Left ventricle myocardium superior (tissue), 1 donor: ENCODE measurements around the gene ZFAND2A. TPM values are rescaled to one million over a fixed set of nuclear protein-coding genes. Genes with fewer than 3 reads are reported as not detected.
"Not testable (repeated sequence)": the region's sequence is repeated elsewhere in the genome, so short reads cannot be mapped to it uniquely, and the experiment has no call there.

Source experiments
- ATAC-seq: fragments of 200-7000 bp; cut with Tn5 transposase; one replicate; pipeline ENCODE4 v1.9.1; 2020; ENCODE audit warnings: mild to moderate bottlenecking, moderate library complexity
- DNase-seq: peaks from one replicate; pipeline ENCODE4 v3.0.0-alpha.2; 2020
- intact Hi-C: fragments of 100-400 bp; cut with micrococcal nuclease; formaldehyde crosslinking; loops from one replicate; pipeline ENCODE4 v1.11.0; 2022
- long read RNA-seq: library from polyadenylated mRNA; unstranded; transcript quantifications from one replicate; pipeline ENCODE4 v2.0.0, GENCODE V29; 2021
- total RNA-seq: library from RNA; stranded (reverse); fragmentation: NEBNext Ultra II Directional; extraction: Animal tissue kit (Norgen Biotek cat#: 25700); gene quantifications from one replicate; pipeline ENCODE4 v1.2.1, GENCODE V29; 2021
- donor health status: DM: no; HTN: yes; CAD: no; lungs with severe emphysema.

ZFAND2A gene, protein sequence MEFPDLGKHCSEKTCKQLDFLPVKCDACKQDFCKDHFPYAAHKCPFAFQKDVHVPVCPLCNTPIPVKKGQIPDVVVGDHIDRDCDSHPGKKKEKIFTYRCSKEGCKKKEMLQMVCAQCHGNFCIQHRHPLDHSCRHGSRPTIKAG
- total RNA-seq: 5.9 TPM
- long read RNA-seq, partial matches to known transcripts: 0 of 5 reads
- long read RNA-seq, other reads (novel, unspliced or antisense): 1 of 5 reads

DNA sequence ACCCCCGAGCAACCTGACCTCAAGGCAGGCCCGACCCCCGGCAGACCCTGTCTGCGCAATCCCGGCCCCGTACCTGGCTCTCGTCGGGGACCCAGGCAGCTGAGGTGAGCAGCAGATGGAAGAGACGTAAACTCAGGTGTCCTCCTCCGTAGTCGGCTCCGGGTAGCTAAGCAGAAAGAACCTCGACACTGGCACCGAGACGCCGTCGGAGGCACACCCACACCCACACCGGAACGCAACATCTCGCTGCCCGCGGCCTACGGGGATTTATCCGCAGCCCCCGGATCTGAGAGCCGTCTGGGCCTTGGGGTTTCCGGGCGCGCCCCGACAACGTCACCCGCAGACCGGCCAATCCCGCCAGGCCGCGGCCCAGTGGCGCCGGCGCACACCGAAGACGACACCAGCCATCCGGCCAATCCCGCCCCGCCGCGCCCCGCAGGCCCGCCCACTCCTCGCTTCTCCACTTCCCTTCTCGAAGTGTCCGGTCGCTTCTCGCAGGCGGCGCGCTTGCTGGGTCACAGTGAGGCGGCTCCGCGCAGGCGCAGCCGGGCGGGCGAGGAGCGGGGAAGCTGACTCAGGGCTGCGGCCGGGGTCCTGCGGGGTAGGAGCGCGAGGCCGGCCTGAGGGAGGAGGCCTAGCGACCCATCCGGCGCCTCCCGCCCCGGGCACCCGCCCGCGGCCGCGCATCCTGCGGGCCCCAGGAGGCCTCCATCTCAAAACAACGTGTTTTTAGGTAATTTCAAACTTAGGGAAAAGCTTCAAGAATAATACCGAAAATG, at the start of gene ZFAND2A:
Gene ZFAND2A (minus strand): TSS at position 306 of the 779 bp plus-strand sequence. CDS start 1,984 bp downstream, outside the sequence.
- intact Hi-C loops: no loop called here

DNA sequence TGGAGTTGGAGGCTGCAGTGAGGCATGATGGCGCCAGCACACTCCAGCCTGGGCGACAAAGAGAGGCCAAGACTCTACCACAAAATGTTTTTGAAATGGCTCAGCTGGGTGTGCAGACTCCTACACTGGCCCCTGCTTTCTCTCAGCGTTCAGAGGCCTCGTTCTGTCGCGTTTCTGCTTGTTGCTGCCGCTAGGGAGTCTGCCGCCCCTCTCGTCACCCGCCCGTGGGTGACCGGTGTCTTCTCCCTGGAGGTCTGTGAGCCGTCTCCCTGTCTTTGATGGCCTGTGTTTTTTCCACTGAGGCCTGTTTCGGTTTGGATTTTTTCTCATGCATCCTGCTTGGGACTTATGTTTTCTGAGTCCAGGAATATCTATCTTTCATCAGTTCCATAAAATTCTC, 49.1 kb upstream of the ZFAND2A start:
- no peak for ATAC-seq
- intact Hi-C loops: no loop called here
- no peak for DNase-seq

More for the DNA sequence above, at the start of gene ZFAND2A:
- ATAC-seq (peak; percentile 99), DNase-seq (peak; percentile 100)

- intact Hi-C loops, ATAC-seq: not testable (repeated sequence)
Observed at GRCh38 chr7:1205742-1206141, 45.7 kb upstream of the ZFAND2A start.

DNA sequence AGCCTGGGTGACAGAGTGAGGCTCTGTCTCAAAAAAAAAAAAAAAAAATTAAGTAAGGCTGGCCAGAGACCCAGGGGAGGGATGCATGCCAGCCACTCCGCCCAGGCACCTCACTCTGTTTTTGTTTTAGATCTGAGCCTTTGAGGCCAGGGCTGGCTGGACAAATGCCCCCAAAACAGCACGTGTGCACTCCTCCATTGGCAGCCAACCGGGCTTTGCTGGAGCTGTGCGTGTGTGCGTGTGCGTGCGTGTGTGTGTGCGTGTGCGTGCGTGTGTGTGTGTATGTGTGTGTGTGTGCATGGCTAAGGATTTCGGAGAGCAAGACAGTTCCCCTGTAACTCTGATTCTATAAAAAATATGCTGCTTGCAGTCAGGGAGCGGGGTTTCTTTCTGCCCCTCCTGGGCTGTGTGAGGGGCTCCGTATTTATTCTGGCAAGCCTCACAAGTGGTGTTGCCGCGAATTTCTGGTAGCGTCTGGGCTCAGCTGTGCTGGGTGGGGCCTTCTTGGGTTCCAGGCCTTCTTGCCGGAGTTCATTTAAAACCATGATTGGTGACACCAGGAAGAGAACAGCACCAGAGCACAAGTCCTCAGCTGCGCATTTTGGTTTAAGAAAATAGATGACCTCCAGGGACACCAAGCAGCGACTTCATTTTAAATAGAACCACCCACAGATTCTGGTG, 44.6 kb upstream of the ZFAND2A start:
- ATAC-seq: no peak
- DNase-seq: no peak
- intact Hi-C loops: no loop called here

More at GRCh38 chr7:1205742-1206141, 45.7 kb upstream of the ZFAND2A start:
- not testable (repeated sequence) for DNase-seq

DNA sequence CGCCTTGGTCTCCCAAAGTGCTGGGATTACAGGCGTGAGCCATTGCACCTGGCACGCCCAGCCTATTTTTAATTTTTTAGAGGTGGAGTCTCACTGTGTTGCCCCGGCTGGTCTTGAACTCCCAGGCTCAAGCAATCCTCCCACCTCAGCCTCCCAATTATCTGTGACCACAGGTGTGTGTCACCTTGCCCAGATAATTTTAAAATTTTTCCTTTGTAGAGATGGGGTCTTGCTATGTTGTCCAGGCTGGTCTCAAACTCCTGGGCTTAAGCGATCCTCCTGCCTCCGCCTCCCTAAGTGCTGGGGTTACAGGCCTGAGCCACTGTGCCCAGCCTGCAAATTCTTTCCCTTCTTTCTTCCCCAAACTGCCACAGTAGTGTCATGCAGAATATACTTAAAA, 42.9 kb upstream of the ZFAND2A start:
- DNase-seq, intact Hi-C loops: not testable (repeated sequence)

DNA sequence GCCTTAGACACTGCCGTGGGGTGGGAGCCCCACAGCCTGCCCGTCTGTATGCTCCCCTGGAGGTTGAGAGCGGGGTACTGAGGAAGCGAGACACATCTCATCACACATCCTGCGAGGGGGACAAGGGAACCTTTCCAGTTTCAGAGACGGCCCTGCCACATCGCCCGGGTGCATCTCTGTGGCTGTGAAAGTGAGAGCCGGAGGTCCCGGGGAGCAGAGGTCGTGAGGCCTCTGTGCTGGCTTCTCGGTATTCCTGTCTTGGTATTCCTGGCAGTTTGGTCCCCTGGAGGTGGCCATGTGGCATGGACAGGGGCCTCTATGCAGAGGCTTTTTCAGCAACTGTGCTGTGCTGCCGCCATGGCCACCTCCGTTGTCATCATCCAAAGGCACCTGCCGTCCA, 41.9 kb upstream of the ZFAND2A start:
- ATAC-seq (no peak), DNase-seq (no peak)
- intact Hi-C loops: no loop called here

More for the DNA sequence above, 42.9 kb upstream of the ZFAND2A start:
- ATAC-seq: not testable (repeated sequence)

- ATAC-seq (no peak), DNase-seq (no peak)
- intact Hi-C loops: no loop called here
Observed at GRCh38 chr7:1200045-1200444, 40.0 kb upstream of the ZFAND2A start.

- DNase-seq: no peak
- ATAC-seq: no peak
- intact Hi-C loops: no loop called here
Observed at GRCh38 chr7:1197997-1198625, 38.1 kb upstream of the ZFAND2A start.

DNA sequence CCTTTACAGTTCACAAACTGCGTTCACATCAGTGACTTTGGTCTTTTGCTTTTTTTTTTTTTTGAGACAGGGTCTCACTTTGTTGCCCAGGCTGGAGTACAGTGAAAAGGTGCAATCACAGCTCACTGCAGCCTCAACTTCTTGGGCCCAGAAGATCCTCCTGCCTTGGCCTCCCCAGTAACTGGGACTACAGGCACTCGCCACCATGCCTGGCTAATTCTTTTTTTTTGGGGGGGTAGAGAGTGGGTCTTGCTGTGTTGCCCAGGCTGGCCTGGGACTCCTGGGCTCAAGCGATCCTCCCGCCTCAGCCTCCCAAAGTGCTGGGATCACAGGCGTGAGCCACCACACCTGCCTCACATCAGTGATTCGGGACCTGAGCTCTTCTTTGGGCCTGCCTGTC, 37.0 kb upstream of the ZFAND2A start:
- intact Hi-C loops: no loop called here
- DNase-seq (no peak), ATAC-seq (no peak)

- ATAC-seq, DNase-seq, intact Hi-C loops: not testable (repeated sequence)
Observed at GRCh38 chr7:1196441-1196840, 36.4 kb upstream of the ZFAND2A start.

GRCh38 chr7:1193593-1194424, 33.8 kb upstream of the ZFAND2A start:
- ATAC-seq (peak; percentile 96), DNase-seq (peak; percentile 80)
- intact Hi-C loops: no loop called here

DNA sequence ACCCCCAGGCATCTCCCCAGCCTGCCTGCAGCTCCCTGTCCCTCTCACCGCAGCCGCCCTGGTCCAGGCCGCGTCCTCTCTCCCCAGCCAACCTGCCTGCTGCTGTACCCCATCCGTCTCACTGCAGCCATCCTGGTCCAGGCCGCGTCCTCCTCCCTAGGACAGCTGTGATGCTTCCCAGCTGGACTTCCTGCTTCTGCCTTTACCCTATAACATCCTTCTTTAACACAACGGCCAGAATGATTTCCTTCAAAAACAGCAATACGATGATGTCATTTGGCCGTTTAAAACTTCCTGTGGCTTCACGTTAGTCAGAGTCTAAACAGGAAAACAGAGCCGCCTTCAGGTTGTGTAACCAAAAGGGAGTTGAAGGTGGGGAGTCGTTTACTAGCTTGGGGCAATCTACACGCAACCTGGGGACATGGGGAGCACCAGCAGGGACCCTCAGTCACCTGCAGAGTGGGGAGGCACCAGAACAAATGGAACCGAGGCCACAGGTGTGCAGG, 32.2 kb upstream of the ZFAND2A start:
- no peak for ATAC-seq

DNA sequence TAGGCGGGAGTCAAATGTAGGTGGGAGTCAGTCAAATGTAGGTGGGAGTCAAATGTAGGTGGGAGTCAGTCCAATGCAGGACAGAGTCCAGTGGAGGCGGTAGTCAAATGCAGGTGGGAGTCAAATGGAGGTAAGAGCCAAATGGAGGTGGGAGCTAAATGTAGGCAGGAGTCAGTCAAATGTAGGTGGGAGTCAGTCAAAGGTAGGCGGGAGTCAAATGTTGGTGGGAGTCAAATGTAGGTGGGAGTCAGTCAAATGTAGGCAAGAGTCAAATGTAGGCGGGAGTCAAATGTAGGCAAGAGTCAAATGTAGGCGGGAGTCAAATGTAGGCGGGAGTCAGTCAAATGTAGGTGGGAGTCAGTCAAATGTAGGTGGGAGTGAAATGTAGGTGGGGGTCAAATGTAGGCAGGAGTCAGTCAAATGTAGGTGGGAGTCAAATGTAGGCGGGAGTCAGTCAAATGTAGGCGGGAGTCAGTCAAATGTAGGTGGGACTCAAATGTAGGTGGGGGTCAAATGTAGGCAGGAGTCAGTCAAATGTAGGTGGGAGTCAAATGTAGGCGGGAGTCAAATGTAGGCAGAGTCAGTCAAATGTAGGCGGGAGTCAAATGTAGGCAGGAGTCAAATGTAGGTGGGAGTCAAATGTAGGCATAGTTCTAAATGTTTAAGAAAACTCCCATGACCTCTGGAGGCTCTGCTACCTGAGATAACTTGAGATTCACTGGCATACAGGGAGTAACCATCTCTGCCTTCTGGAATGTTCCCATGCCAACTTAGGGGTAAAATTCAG, 30.2 kb upstream of the ZFAND2A start:
- intact Hi-C loops: no loop called here
- DNase-seq: no peak
- ATAC-seq: no peak

More for the DNA sequence above, 32.2 kb upstream of the ZFAND2A start:
- no peak for DNase-seq
- intact Hi-C loops: no loop called here

GRCh38 chr7:1188720-1189294, 28.8 kb upstream of the ZFAND2A start:
- no peak for DNase-seq
- no peak for ATAC-seq
- intact Hi-C loops: no loop called here

GRCh38 chr7:1187127-1187526, 27.1 kb upstream of the ZFAND2A start:
- DNase-seq: no peak
- intact Hi-C loops: no loop called here
- no peak for ATAC-seq

DNA sequence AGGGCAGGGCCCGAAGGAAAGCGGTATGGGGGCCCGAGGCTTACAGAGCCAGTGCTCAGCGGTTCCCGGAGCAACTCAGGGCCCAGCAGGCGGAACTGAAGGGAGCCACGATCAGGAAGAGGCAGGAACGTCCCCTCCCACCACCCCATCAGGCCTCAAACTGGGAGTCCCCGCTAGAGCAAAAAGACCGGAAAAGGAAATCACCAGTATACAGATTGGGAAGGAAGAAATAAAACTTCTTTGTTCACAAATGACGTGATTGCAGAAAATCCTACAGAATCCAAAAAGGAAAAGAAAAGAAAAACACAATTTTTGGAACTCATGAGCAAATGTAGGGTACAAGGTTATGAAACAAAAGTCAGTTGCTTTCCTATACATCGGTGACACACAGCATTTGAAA, 21.6 kb upstream of the ZFAND2A start:
- ATAC-seq (no peak), DNase-seq (no peak)
- intact Hi-C loops: no loop called here

GRCh38 chr7:1181031-1181430, 21.0 kb upstream of the ZFAND2A start:
- intact Hi-C loops: no loop called here
- DNase-seq: no peak
- ATAC-seq: no peak
